ENCODE measurements around the gene CHRM5.

DNA sequence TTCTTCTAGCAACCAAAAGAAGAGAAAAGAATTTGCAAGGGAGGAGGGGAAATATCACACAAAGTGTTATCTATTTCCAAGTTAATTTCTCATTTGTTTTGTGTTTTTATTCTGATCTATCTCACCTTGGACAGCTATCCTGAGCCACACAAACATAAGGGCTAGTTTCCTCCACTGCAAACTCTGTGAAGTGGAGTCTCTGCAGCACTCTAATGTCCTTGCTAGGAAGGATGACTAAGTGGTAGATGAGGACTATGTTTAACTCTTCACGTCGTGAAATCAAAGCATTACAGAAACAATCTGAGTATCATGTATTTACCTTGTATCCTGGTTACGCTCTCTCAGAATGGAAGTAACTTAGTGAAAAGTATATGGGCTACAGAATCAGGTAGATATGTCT is 33.9 kb upstream of the CHRM5 start:
- TF ChIP-seq, protein P1, sequence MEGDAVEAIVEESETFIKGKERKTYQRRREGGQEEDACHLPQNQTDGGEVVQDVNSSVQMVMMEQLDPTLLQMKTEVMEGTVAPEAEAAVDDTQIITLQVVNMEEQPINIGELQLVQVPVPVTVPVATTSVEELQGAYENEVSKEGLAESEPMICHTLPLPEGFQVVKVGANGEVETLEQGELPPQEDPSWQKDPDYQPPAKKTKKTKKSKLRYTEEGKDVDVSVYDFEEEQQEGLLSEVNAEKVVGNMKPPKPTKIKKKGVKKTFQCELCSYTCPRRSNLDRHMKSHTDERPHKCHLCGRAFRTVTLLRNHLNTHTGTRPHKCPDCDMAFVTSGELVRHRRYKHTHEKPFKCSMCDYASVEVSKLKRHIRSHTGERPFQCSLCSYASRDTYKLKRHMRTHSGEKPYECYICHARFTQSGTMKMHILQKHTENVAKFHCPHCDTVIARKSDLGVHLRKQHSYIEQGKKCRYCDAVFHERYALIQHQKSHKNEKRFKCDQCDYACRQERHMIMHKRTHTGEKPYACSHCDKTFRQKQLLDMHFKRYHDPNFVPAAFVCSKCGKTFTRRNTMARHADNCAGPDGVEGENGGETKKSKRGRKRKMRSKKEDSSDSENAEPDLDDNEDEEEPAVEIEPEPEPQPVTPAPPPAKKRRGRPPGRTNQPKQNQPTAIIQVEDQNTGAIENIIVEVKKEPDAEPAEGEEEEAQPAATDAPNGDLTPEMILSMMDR (IDR thresholded peaks at IDR 0.05) = no peak
- no peak for TF ChIP-seq POLR2A (IDR thresholded peaks at IDR 0.05)
